Cardiac muscle cell (in vitro differentiated cells and primary cell): Measurements from ENCODE around the gene CAPN15. TPM values are rescaled to one million over a fixed set of nuclear protein-coding genes. Genes with fewer than 3 reads are reported as not detected.

Experiments used
- DNase-seq, 2 donors: peaks; one replicate each; pipeline versions ENCODE4 v3.0.0 to v3.0.0-alpha.2; 2010 to 2017; ENCODE audit warnings: low read depth in 1 of 2, low spot score in 1 of 2
- H3K27ac ChIP-seq: fragments of 200-600 bp; sonication (generic); 2 replicates; pipeline ENCODE4 v1.5.1; 2016
- H3K27me3 ChIP-seq: fragments of 200-600 bp; sonication (generic); 2 replicates; pipeline ENCODE4 v1.6.0; 2016; ENCODE audit warnings: control low read depth
- H3K36me3 ChIP-seq: fragments of 200-600 bp; sonication (generic); 2 replicates; pipeline ENCODE4 v1.5.1; 2016; ENCODE audit warnings: control low read depth
- H3K4me1 ChIP-seq: fragments of 200-600 bp; sonication (generic); 2 replicates; pipeline ENCODE4 v1.8.1; 2017; ENCODE audit warnings: low read depth, mild to moderate bottlenecking, mixed run types
- H3K4me3 ChIP-seq: fragments of 200-600 bp; sonication (generic); 2 replicates; pipeline ENCODE4 v1.5.1; 2016; ENCODE audit warnings: mild to moderate bottlenecking
- H3K9me3 ChIP-seq: fragments of 200-600 bp; sonication (generic); 2 replicates; pipeline ENCODE4 v1.5.1; 2017; ENCODE audit warnings: low read depth, mild to moderate bottlenecking, control low read depth
- polyA plus RNA-seq: library from polyadenylated mRNA; unstranded; fragments of >200 nt; fragmentation: Nextera tagmentation; extraction: Ambion mirVana; gene quantifications from 2 replicates; pipeline ENCODE4 v1.2.1, GENCODE V29; 2016
- total RNA-seq: library from RNA; depleted of rRNA; stranded (reverse); fragments of >200 nt; gene quantifications from 2 replicates; pipeline ENCODE4 v1.2.3, GENCODE V29; 2016
- TF ChIP-seq, protein P1 (sequence below): IDR thresholded peaks from 2 replicates; pipeline ENCODE4 v1.5.1; 2012; ENCODE audit warnings: low read depth, mild to moderate bottlenecking, low read length

Gene CAPN15
- total and polyA plus RNA-seq, 2 experiments from 2014 or later = 38.1 to 63.3 TPM

DNA sequence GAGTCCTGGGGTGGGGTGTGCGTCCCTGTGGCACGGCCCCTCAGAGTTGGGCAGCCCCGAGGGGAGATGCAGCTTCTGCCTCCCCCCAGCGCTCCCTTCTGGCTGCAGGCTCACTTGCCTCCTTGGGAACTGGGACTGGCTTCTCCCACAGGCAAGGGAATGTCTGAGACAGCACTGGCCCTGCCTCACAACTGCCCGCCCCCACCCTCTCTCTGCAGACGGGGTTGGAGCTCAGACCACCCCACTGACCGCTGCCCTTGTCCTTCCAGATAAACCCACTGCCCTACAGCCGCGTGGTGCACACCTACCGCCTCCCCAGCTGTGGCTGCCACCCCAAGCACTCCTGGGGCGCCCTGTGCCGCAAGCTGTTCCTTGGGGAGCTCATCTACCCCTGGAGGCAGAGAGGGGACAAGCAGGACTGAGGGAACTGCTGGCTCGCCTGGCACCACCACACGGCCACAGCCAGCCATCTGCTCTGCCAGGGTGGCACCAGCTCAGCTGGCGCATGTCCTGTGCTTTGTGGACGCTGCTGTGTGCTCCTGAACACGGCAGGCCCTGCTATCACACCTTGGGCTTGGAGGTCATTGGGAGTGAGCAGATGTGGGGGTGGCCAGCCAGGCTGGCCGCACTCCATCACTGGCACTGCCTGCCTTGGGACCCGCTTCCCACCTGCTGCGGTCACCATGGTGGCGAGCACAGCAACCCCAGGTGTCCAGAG is 55.3 kb downstream of the CAPN15 start:
- TF ChIP-seq, protein P1, sequence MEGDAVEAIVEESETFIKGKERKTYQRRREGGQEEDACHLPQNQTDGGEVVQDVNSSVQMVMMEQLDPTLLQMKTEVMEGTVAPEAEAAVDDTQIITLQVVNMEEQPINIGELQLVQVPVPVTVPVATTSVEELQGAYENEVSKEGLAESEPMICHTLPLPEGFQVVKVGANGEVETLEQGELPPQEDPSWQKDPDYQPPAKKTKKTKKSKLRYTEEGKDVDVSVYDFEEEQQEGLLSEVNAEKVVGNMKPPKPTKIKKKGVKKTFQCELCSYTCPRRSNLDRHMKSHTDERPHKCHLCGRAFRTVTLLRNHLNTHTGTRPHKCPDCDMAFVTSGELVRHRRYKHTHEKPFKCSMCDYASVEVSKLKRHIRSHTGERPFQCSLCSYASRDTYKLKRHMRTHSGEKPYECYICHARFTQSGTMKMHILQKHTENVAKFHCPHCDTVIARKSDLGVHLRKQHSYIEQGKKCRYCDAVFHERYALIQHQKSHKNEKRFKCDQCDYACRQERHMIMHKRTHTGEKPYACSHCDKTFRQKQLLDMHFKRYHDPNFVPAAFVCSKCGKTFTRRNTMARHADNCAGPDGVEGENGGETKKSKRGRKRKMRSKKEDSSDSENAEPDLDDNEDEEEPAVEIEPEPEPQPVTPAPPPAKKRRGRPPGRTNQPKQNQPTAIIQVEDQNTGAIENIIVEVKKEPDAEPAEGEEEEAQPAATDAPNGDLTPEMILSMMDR = no peak
- no peak for DNase-seq
- Histone ChIP-seq H3K27ac (no peak overlapping the region), H3K4me1 (peaks cover 7% of the 10 kb centered on the region), H3K36me3 (no peaks in the 10 kb centered on the region), H3K9me3 (no peaks in the 10 kb centered on the region), H3K27me3 (no peaks in the 10 kb centered on the region), H3K4me3 (no peak overlapping the region)

DNA sequence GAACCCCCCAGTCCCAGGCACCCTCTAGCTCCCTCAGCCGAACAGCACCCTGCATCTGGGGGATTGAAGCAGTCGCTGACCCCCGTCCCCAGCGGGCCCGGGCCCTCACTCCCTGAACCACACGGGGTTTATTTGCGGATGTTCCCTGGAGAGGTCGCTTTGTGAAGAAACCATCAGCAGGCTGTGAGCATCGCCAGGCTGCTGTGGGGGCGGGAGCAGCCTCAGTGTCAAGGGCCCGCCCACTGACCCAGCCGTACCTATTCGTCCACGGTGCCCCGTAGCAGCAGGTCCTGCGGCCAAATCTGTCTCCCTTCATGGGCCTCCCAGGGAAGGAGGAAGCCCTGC is 55.9 kb downstream of the CAPN15 start:
- DNase-seq = no peak
- H3K4me1 ChIP-seq = peaks cover 13% of the 10 kb centered on the region
- no peaks in the 10 kb centered on the region for H3K9me3 ChIP-seq
- no peaks in the 10 kb centered on the region for H3K36me3 ChIP-seq
- no peak overlapping the region for H3K4me3 ChIP-seq
- no peak overlapping the region for H3K27ac ChIP-seq
- no peaks in the 10 kb centered on the region for H3K27me3 ChIP-seq
- TF ChIP-seq, protein P1 = no peak

DNA sequence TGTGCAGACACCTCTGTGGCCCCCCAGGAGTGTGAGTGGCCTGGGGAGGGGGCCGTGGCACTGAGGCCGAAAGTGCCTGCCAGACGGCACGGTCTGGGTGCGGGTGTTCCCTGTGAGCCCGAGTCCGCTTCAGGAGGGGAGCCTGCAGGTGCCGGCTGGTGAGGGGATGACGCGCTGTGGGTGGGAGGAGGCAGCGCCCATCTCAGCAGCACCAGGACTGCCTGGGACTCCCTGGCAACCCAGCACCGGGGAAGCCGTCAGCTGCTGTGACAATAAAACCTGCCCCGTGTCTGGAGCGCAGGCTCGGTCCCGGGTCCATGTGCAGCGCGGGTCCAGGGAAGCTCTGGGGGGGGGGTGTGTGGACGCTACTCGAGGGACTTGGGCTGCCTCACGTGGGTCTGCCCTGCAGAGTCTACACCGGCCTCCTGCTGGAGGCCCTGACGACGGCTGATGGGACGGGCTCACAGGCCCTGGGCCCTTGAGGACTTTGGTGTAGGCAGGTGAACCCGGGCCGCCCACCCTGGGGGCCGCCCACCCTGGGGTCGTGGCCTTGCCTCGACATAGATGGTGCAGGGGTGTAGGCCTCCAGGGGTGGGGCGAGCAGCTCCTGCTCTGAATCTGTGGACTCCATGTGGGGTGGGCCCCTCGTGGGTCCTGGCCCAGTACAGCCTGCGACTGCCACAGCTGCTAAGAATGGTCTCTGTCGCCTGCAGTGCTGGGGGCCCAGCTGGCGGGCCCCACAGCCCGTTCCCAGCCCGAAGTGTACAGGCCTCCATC is 56.5 kb downstream of the CAPN15 start:
- no peaks in the 10 kb centered on the region for H3K27me3 ChIP-seq
- H3K9me3 ChIP-seq = no peaks in the 10 kb centered on the region
- no peaks in the 10 kb centered on the region for H3K36me3 ChIP-seq
- H3K27ac ChIP-seq = no peak overlapping the region
- H3K4me1 ChIP-seq = peaks cover 13% of the 10 kb centered on the region
- H3K4me3 ChIP-seq = no peak overlapping the region
- TF ChIP-seq, protein P1 = no peak
- no peak for DNase-seq

DNA sequence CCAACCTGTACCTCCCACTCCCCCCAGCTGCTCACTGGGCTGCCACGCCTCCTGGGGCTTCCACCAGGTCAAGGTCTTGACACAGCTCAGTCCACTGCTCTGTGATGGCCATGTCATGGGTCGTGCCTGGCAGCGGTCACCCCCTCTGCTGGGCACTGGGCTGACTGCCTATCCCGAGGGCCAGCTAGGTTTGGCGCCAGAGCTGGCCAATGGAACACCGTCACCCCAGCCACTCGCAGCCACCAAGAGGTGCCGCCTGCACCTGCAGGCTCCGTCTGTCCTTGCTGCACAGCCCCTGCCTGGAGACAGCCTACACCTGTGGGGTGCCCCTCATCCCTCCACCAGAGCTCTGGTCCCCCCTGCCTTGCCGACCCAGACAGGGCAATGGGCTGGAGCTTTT is 57.8 kb downstream of the CAPN15 start:
- Histone ChIP-seq H3K4me1 (peaks cover 13% of the 10 kb centered on the region), H3K4me3 (no peak overlapping the region), H3K27me3 (no peaks in the 10 kb centered on the region), H3K36me3 (no peaks in the 10 kb centered on the region), H3K9me3 (no peaks in the 10 kb centered on the region), H3K27ac (no peak overlapping the region)
- DNase-seq = no peak
- TF ChIP-seq, protein P1 = no peak

DNA sequence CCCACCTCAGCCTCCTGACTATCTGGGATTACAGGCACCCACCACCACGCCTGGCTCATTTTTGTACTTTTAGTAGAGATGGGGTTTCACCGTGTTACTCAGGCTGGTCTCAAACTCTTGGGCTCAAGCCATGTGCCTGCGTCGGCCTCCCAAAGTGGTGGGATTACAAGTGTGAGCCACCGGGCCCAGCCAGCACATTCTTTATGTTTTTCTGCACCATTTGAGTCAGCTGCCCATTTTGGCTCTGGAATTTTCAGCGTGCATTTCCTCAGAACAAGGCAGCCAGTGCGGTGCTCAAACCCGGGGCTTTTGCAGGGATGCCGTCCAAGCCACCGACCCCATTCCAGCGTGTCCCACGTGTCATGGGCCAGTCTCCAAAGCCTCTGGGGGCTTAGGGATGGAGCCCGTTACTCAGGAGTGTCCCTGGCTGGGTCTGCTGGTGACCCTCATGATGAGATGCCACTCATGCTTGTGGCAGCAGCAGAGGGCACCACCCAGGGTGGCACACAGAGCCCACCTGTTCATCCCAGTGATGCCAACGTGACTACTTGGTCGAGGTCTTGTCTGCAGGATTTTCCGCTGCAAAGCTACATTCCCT is 58.6 kb downstream of the CAPN15 start:
- Histone ChIP-seq H3K36me3 (no peaks in the 10 kb centered on the region), H3K4me1 (peaks cover 19% of the 10 kb centered on the region), H3K9me3 (no peaks in the 10 kb centered on the region), H3K27ac (no peak overlapping the region), H3K27me3 (no peaks in the 10 kb centered on the region), H3K4me3 (no peak overlapping the region)
- DNase-seq = peak in 1 of 2 donors; percentile 30
- TF ChIP-seq, protein P1 = no peak
